SU-DHL-6 (cell line): ENCODE data around the gene SIAE.

Experiments
- EZH2phosphoT487 ChIP-seq: fragments of 200-600 bp; sonication (generic), shearing (Covaris generic); conservative IDR thresholded peaks from 2 replicates; pipeline ENCODE4 v1.6.1; 2018; ENCODE audit warnings: mild to moderate bottlenecking, antibody characterized with exemption, low read length, moderate library complexity, mixed read lengths
- TF ChIP-seq, protein P1 (sequence below): fragments of 200-600 bp; sonication (generic); IDR thresholded peaks from one replicate; pipeline ENCODE4 v1.5.1; 2017; ENCODE audit warnings: antibody characterized with exemption, mild to moderate bottlenecking, low read length, moderate library complexity; ENCODE audit not compliant: insufficient read depth, poor library complexity, severe bottlenecking

DNA sequence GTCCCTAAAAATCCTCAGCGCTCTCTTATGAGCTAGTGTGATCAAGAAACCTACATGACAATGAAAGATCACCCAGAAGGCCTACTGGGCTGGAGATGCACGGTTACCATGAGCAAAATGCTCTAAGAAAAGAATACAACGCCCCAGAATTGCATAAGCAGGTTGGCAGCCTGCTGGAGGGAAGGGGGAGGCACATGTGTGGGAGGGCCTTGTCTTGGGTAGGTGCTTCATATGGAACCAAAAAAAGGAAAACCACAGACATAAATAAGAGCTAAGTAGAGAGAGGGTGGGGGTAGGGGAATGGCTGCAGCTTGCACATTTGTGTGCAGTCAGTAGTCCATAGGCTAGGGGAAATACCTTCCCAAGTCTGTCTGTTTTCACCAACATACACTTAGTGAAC lies 2.8 kb downstream of the SIAE start:
- no peak for TF ChIP-seq EZH2phosphoT487
- TF ChIP-seq, protein P1, sequence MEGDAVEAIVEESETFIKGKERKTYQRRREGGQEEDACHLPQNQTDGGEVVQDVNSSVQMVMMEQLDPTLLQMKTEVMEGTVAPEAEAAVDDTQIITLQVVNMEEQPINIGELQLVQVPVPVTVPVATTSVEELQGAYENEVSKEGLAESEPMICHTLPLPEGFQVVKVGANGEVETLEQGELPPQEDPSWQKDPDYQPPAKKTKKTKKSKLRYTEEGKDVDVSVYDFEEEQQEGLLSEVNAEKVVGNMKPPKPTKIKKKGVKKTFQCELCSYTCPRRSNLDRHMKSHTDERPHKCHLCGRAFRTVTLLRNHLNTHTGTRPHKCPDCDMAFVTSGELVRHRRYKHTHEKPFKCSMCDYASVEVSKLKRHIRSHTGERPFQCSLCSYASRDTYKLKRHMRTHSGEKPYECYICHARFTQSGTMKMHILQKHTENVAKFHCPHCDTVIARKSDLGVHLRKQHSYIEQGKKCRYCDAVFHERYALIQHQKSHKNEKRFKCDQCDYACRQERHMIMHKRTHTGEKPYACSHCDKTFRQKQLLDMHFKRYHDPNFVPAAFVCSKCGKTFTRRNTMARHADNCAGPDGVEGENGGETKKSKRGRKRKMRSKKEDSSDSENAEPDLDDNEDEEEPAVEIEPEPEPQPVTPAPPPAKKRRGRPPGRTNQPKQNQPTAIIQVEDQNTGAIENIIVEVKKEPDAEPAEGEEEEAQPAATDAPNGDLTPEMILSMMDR: no peak
